Esophagus squamous epithelium (tissue), 5 donors: ENCODE results near the gene CYBC1. TPM values are rescaled to one million over a fixed set of nuclear protein-coding genes. Genes with fewer than 3 reads are reported as not detected.
A peak's percentile ranks its signal among the peaks of the same experiment; 100 is the strongest.

Source experiments
- DNase-seq: peaks from one replicate; lab custom pipeline; 2025; lab: John Stamatoyannopoulos, UW
- H3K27ac ChIP-seq, 4 donors: fragments of 200-600 bp; sonication (generic); one replicate each; pipeline ENCODE4 v1.5.1; 2016 to 2019; ENCODE audit warnings: mild to moderate bottlenecking in 1 of 4
- H3K27me3 ChIP-seq, 4 donors: fragments of 200-600 bp; sonication (generic); 1 replicate in 3 of 4; 2 replicates in 1 of 4; pipeline versions ENCODE4 v1.5.1 to v1.6.0; 2017 to 2021; ENCODE audit warnings: antibody characterized with exemption in 1 of 4
- H3K36me3 ChIP-seq, 3 donors: fragments of 200-600 bp; sonication (generic); one replicate each; pipeline ENCODE4 v1.5.1; 2016 to 2019
- H3K4me1 ChIP-seq, 3 donors: fragments of 200-600 bp; sonication (generic); one replicate each; pipeline ENCODE4 v1.5.1; 2017 to 2019
- H3K4me3 ChIP-seq, 4 donors: fragments of 200-600 bp; sonication (generic); 1 replicate in 3 of 4; 2 replicates in 1 of 4; pipeline ENCODE4 v1.5.1; 2016 to 2019; ENCODE audit warnings: mild to moderate bottlenecking in 2 of 4, moderate library complexity in 1 of 4
- H3K9me3 ChIP-seq, 3 donors: fragments of 200-600 bp; sonication (generic); one replicate each; pipeline ENCODE4 v1.5.1; 2016 to 2019
- POLR2A ChIP-seq, 4 donors: fragments of 450-650 bp; IDR thresholded peaks; one replicate each; pipeline ENCODE4 v1.6.1; 2017; ENCODE audit warnings: antibody characterized with exemption in 4 of 4, mild to moderate bottlenecking in 4 of 4, moderate library complexity in 3 of 4
- WGBS, 2 donors: methylation state at CpG; one replicate each; pipeline ENCODE4 v1.1.5; 2018; 5-methylcytosine and 5-hydroxymethylcytosine counted together
- intact Hi-C: fragments of 100-400 bp; cut with DNase I; formaldehyde crosslinking; loops from one replicate; pipeline ENCODE4 v1.15.0; 2022
- total RNA-seq, 4 donors: library from RNA; depleted of rRNA; stranded (reverse); fragments of >200 nt; gene quantifications; one replicate each; pipeline ENCODE4 v1.1.0, GENCODE V29; 2016
- TF ChIP-seq, protein P1 (sequence below), 6 experiments: fragments of 450-650 bp in 4 of 6; fragments of 200-600 bp in 2 of 6; sonication (generic) in 2 of 6; IDR thresholded peaks; one replicate each; pipeline ENCODE4 v1.5.1; 2016 to 2019; ENCODE audit warnings: antibody characterized with exemption in 6 of 6, mild to moderate bottlenecking in 4 of 6, moderate library complexity in 4 of 6
- donor health status: DM: yes; HTN: yes; CAD: no.

The CYBC1 gene
- total RNA-seq, 4 donors from 2014 or later: 31.7 to 74.3 (median 51.1) TPM

DNA sequence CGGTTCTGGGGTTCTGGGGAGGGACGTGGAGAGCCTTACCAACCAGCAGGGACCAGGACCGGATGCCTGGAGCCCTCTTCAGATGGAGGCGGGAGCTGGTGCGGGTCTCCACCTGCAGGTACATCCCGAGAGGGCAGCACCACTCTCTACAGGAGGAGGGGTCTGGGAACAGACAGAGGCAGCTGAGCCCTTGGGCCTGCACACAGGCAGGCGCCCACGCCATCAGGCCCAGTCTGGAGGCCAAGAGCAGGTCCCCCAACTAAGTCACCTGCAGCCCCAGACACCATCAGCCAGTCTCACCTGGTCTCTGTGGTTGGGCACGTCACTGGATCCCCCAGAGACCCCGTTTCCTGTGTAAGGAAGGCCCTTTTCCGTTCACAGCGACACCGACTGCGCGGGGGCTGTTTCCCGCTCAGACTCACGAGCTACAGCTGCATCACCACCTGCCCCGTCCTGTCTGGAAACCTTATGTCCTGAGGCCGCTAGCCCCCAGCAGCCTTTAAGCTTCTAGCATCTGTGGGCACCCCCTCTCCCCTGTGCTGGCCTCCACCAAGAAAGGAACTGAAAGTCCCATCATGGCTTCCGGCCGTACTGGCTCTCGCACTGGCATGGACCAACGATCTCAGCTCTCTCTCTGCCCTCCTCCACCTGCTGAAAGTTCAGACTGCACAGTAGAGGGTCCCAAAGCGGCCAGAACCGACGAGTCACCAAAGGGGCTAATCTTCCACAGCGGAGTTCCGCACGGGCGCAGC, 1.2 kb downstream of the CYBC1 start:
- intact Hi-C loops: no loop called here
- H3K27ac ChIP-seq: peak overlapping the region; percentile 89 to 96 (median 94)
- 63 to 76% methylated on average over 11 to 17 of the region's 30 CpGs for WGBS, 2 donors
- TF ChIP-seq, protein P1, sequence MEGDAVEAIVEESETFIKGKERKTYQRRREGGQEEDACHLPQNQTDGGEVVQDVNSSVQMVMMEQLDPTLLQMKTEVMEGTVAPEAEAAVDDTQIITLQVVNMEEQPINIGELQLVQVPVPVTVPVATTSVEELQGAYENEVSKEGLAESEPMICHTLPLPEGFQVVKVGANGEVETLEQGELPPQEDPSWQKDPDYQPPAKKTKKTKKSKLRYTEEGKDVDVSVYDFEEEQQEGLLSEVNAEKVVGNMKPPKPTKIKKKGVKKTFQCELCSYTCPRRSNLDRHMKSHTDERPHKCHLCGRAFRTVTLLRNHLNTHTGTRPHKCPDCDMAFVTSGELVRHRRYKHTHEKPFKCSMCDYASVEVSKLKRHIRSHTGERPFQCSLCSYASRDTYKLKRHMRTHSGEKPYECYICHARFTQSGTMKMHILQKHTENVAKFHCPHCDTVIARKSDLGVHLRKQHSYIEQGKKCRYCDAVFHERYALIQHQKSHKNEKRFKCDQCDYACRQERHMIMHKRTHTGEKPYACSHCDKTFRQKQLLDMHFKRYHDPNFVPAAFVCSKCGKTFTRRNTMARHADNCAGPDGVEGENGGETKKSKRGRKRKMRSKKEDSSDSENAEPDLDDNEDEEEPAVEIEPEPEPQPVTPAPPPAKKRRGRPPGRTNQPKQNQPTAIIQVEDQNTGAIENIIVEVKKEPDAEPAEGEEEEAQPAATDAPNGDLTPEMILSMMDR (IDR thresholded peaks at IDR 0.05): no peak
- peak in 1 of 4 donors; percentile 57 for TF ChIP-seq POLR2A (IDR thresholded peaks at IDR 0.05)
- no peaks in the 10 kb centered on the region for H3K27me3 ChIP-seq
- peak overlapping the region; percentile 64 to 100 (median 92) for H3K4me3 ChIP-seq
- H3K36me3 ChIP-seq: peaks cover 0 to 34% (median 2%) of the 10 kb centered on the region in 3 donors
- no peaks in the 10 kb centered on the region for H3K9me3 ChIP-seq
- H3K4me1 ChIP-seq: peaks cover 24 to 64% (median 32%) of the 10 kb centered on the region in 3 donors
- peak; percentile 51 for DNase-seq

DNA sequence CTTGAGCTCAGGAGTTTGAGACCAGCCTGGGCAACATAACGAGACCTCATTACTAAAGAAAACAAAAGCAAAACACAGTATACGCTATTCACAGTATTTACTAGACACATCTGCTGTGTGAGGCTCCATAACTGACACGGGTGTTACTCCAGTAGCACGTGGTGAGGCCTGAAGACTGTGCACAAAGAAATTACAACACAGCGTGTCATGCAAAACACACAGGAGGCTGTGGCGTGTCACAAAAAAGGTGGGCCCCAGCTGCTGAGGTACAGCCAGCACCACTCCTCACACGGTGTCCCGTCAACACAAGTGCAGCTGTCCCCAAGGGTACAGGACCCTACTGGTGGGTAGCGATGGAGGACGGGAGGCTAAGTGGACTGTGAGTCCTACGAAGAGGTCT, 2.7 kb downstream of the CYBC1 start:
- TF ChIP-seq, protein P1 (IDR thresholded peaks at IDR 0.05): no peak
- TF ChIP-seq POLR2A (IDR thresholded peaks at IDR 0.05): no peak
- WGBS, 2 donors: 79 to 81% methylated on average over 9 to 11 of the region's 11 CpGs
- Histone ChIP-seq H3K36me3 (peaks cover 0 to 48% (median 8%) of the 10 kb centered on the region in 3 donors), H3K4me3 (no peak overlapping the region), H3K27ac (no peak overlapping the region), H3K27me3 (no peaks in the 10 kb centered on the region), H3K9me3 (no peaks in the 10 kb centered on the region), H3K4me1 (peaks cover 29 to 79% (median 32%) of the 10 kb centered on the region in 3 donors)
- no peak for DNase-seq
- intact Hi-C loops: no loop called here

DNA sequence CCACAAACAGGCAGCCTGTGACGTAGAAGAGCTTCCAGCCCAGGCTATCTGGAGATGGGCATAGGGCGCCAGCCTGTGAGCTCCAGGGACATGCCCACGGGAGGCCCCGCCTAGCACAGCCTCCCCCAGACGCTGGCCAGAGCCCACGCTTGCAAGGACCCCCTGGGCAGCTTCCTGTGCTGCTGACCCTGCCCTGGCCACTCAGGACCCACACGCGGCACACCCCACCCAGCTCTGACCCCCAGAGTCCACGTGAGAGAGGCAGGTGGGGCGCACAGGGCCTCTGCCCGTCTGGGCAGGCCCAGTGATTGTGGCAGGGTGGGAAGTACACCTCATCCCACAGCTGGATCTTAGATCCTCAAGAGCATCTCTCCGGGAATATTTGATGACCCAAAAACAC, 3.9 kb downstream of the CYBC1 start:
- WGBS, 2 donors: 40 to 90% methylated on average over 1 to 4 of the region's 12 CpGs
- Histone ChIP-seq H3K9me3 (no peaks in the 10 kb centered on the region), H3K4me1 (peaks cover 29 to 81% (median 31%) of the 10 kb centered on the region in 3 donors), H3K27me3 (no peaks in the 10 kb centered on the region), H3K4me3 (no peak overlapping the region), H3K36me3 (peaks cover 6 to 61% (median 21%) of the 10 kb centered on the region in 3 donors), H3K27ac (no peak overlapping the region)
- TF ChIP-seq, protein P1 (IDR thresholded peaks at IDR 0.05): no peak
- no peak for TF ChIP-seq POLR2A (IDR thresholded peaks at IDR 0.05)
- no peak for DNase-seq
- intact Hi-C loops: no loop called here

DNA sequence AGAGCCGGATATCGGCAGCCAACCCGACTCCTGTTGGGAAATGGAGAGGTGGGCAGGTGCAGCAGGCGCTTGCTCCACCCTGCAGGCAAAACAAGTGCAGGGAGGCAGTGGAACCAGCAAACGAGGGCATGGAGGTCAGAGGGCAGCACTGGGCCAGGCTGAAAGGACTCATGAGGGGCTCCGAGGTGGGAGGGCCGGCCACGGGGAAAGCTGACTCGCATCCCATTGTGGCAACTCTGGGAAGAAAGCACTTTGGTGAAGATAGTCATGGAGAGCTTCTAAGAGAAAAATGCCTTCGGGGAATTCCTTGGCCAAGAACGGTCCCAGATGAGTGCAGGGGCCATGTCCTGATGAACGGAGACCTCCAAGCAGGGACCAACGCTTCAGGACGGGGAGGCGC, 4.4 kb downstream of the CYBC1 start:
- Histone ChIP-seq H3K27ac (peak overlapping the region in 1 of 4 donors; percentile 18), H3K36me3 (peaks cover 6 to 64% (median 21%) of the 10 kb centered on the region in 3 donors), H3K9me3 (no peaks in the 10 kb centered on the region), H3K4me3 (no peak overlapping the region), H3K4me1 (peaks cover 25 to 81% (median 33%) of the 10 kb centered on the region in 3 donors), H3K27me3 (no peaks in the 10 kb centered on the region)
- DNase-seq: no peak
- intact Hi-C loops: no loop called here
- WGBS, 2 donors: 79 to 92% methylated on average over 7 to 11 of the region's 15 CpGs
- TF ChIP-seq, protein P1 (IDR thresholded peaks at IDR 0.05): no peak
- no peak for TF ChIP-seq POLR2A (IDR thresholded peaks at IDR 0.05)

DNA sequence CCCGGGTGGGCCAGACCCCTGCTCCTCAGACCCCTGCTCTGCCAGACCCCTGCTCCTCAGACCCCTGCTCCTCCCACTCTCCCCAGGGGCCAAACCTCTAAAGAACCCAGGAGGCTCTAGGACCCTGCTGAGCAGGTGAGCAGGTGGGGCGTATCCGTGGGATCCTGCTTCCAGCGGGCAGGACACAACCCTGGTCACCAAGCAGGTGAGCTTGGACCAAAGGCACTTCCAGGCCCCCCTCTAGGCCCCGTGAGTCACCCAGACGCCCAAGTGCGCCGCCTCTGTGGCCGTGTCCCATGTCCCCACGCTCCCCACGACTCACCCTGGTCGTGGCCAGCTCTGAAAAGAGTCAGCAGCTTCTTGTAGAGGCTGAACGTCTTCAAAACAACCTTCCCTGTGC, 5.0 kb downstream of the CYBC1 start:
- TF ChIP-seq, protein P1 (IDR thresholded peaks at IDR 0.05): no peak
- no peak for TF ChIP-seq POLR2A (IDR thresholded peaks at IDR 0.05)
- no peaks in the 10 kb centered on the region for H3K9me3 ChIP-seq
- H3K27ac ChIP-seq: peak overlapping the region in 2 of 4 donors; percentile 18
- peaks cover 23 to 84% (median 35%) of the 10 kb centered on the region in 3 donors for H3K4me1 ChIP-seq
- H3K4me3 ChIP-seq: no peak overlapping the region
- peaks cover 6 to 64% (median 21%) of the 10 kb centered on the region in 3 donors for H3K36me3 ChIP-seq
- 0% methylated on average over 1 of the region's 13 CpGs; no CpG with 5 or more reads in 1 of the 2 donors for WGBS, 2 donors
- intact Hi-C loops: no loop called here
- H3K27me3 ChIP-seq: no peaks in the 10 kb centered on the region
- DNase-seq: no peak
